WTC11 (cell line): ENCODE measurements around the gene LYG1. TPM values are rescaled to one million over a fixed set of nuclear protein-coding genes. Genes with fewer than 3 reads are reported as not detected.

Source experiments
- ATAC-seq: fragments of 200-7000 bp; cut with Tn5 transposase; 2 replicates; pipeline ENCODE4 v1.10.0; 2021; ENCODE audit warnings: mild to moderate bottlenecking, moderate library complexity
- CTCF ChIA-PET: fragments of 300-600 bp; sonication (Branson Sonifier 250); formaldehyde crosslinking; loops from one replicate; lab custom pipeline; 2021; ENCODE audit warnings: antibody characterized with exemption; lab: Charles Lee
- POLR2A ChIA-PET: fragments of 350-600 bp; sonication (Branson Sonifier 250); formaldehyde crosslinking; loops from one replicate; lab custom pipeline; 2021; ENCODE audit warnings: antibody characterized with exemption; lab: Charles Lee
- DNase-seq: peaks from one replicate; pipeline ENCODE4 v3.0.0; 2021; ENCODE audit warnings: low spot score
- H3K27ac Mint-ChIP-seq: 2 replicates; pipeline ENCODE4 v1.8.0; 2021; ENCODE audit warnings: mixed read lengths
- H3K27me3 Mint-ChIP-seq: 2 replicates; pipeline ENCODE4 v1.8.0; 2021; ENCODE audit warnings: low read depth, mild to moderate bottlenecking, moderate library complexity, mixed read lengths
- H3K36me3 Mint-ChIP-seq: 2 replicates; pipeline ENCODE4 v1.8.0; 2021; ENCODE audit warnings: mixed read lengths
- H3K4me1 Mint-ChIP-seq: 2 replicates; pipeline ENCODE4 v1.8.0; 2022; ENCODE audit warnings: mixed read lengths
- H3K4me3 Mint-ChIP-seq: 2 replicates; pipeline ENCODE4 v1.8.0; 2021; ENCODE audit warnings: mild to moderate bottlenecking, moderate library complexity, mixed read lengths
- H3K9me3 Mint-ChIP-seq: 2 replicates; pipeline ENCODE4 v1.8.0; 2021; ENCODE audit warnings: mixed read lengths
- ATF2 ChIP-seq: sonication (generic); formaldehyde crosslinking; IDR thresholded peaks from 2 replicates; pipeline ENCODE4 v1.8.1; 2022; ENCODE audit warnings: low read depth, missing genetic modification reagents, borderline replicate concordance
- CREB1 ChIP-seq: sonication (generic); formaldehyde crosslinking; IDR thresholded peaks from 2 replicates; pipeline ENCODE4 v1.8.0; 2023; ENCODE audit warnings: mild to moderate bottlenecking, missing genetic modification reagents
- EMX1 ChIP-seq: fragments of 250-450 bp; sonication (Bioruptor Pico); IDR thresholded peaks from 2 replicates; pipeline ENCODE4 v1.8.0; 2021; ENCODE audit warnings: mild to moderate bottlenecking
- FOXK1 ChIP-seq: sonication (generic); formaldehyde crosslinking; IDR thresholded peaks from 2 replicates; pipeline ENCODE4 v1.8.0; 2022; ENCODE audit warnings: mild to moderate bottlenecking, moderate library complexity, missing genetic modification reagents
- GRHL2 ChIP-seq: fragments of 250-450 bp; sonication (Bioruptor Pico); IDR thresholded peaks from 2 replicates; pipeline ENCODE4 v1.8.0; 2022; ENCODE audit warnings: mild to moderate bottlenecking, moderate library complexity; ENCODE audit not compliant: insufficient replicate concordance, severe bottlenecking
- GTF2I ChIP-seq: fragments of 250-450 bp; sonication (Bioruptor Pico); conservative IDR thresholded peaks from 2 replicates; pipeline ENCODE4 v1.4.0; 2021; ENCODE audit warnings: mild to moderate bottlenecking
- IRF2 ChIP-seq: sonication (generic); formaldehyde crosslinking; IDR thresholded peaks from 2 replicates; pipeline ENCODE4 v1.8.0; 2022; ENCODE audit warnings: low read depth, missing genetic modification reagents, borderline replicate concordance
- KAT7 ChIP-seq: sonication (generic); formaldehyde crosslinking; IDR thresholded peaks from 2 replicates; pipeline ENCODE4 v1.8.1; 2023; ENCODE audit warnings: missing genetic modification reagents, mild to moderate bottlenecking, borderline replicate concordance
- MAX ChIP-seq: sonication (generic); formaldehyde crosslinking; IDR thresholded peaks from 2 replicates; pipeline ENCODE4 v1.8.0; 2022; ENCODE audit warnings: mild to moderate bottlenecking, missing genetic modification reagents
- NFE2L1 ChIP-seq: sonication (generic); formaldehyde crosslinking; IDR thresholded peaks from 2 replicates; pipeline ENCODE4 v1.8.1; 2023; ENCODE audit warnings: missing genetic modification reagents
- NFYB ChIP-seq: sonication (generic); formaldehyde crosslinking; conservative IDR thresholded peaks from 2 replicates; pipeline ENCODE4 v1.8.0; 2022; ENCODE audit warnings: low read depth, missing genetic modification reagents
- NR1H2 ChIP-seq: sonication (generic); formaldehyde crosslinking; IDR thresholded peaks from 2 replicates; pipeline ENCODE4 v1.9.0; 2021; ENCODE audit warnings: mild to moderate bottlenecking, moderate library complexity, missing genetic modification reagents
- NR2C2 ChIP-seq: sonication (generic); formaldehyde crosslinking; IDR thresholded peaks from 2 replicates; pipeline ENCODE4 v1.8.0; 2022; ENCODE audit warnings: mild to moderate bottlenecking, missing genetic modification reagents
- RORB ChIP-seq: fragments of 250-450 bp; sonication (Bioruptor Pico); IDR thresholded peaks from 2 replicates; pipeline ENCODE4 v1.9.0; 2021; ENCODE audit warnings: mild to moderate bottlenecking
- SMAD3 ChIP-seq: sonication (generic); formaldehyde crosslinking; IDR thresholded peaks from 2 replicates; pipeline ENCODE4 v1.8.0; 2022; ENCODE audit warnings: missing genetic modification reagents, mild to moderate bottlenecking, borderline replicate concordance
- SP1 ChIP-seq: sonication (generic); formaldehyde crosslinking; conservative IDR thresholded peaks from 2 replicates; pipeline ENCODE4 v1.8.1; 2022; ENCODE audit warnings: missing genetic modification reagents
- TCF7 ChIP-seq: sonication (generic); formaldehyde crosslinking; IDR thresholded peaks from 2 replicates; pipeline ENCODE4 v1.8.0; 2022; ENCODE audit warnings: mild to moderate bottlenecking, low read depth, missing genetic modification reagents, moderate library complexity
- TEAD4 ChIP-seq: sonication (generic); formaldehyde crosslinking; IDR thresholded peaks from 2 replicates; pipeline ENCODE4 v1.8.0; 2022; ENCODE audit warnings: mild to moderate bottlenecking, missing genetic modification reagents
- ZNF121 ChIP-seq: sonication (generic); formaldehyde crosslinking; IDR thresholded peaks from 2 replicates; pipeline ENCODE4 v1.8.0; 2023; ENCODE audit warnings: missing genetic modification reagents
- ZNF396 ChIP-seq: fragments of 250-450 bp; sonication (Bioruptor Pico); IDR thresholded peaks from 2 replicates; pipeline ENCODE4 v1.8.0; 2021; ENCODE audit warnings: mild to moderate bottlenecking, moderate library complexity, borderline replicate concordance
- total RNA-seq: library from RNA; stranded (reverse); gene quantifications from 3 replicates; pipeline ENCODE4 v1.2.3, GENCODE V29; 2021
- TF ChIP-seq, protein P1 (sequence below): sonication (generic); formaldehyde crosslinking; IDR thresholded peaks from 2 replicates; pipeline ENCODE4 v1.8.1; 2022; ENCODE audit warnings: mild to moderate bottlenecking, moderate library complexity, missing genetic modification reagents
- TF ChIP-seq, protein P2 (sequence below): fragments of 250-450 bp; sonication (Bioruptor Pico); IDR thresholded peaks from 2 replicates; pipeline ENCODE4 v1.9.0; 2021; ENCODE audit warnings: mild to moderate bottlenecking
- TF ChIP-seq, protein P3 (sequence below): sonication (generic); formaldehyde crosslinking; IDR thresholded peaks from 2 replicates; pipeline ENCODE4 v1.8.0; 2023; ENCODE audit warnings: mild to moderate bottlenecking, missing genetic modification reagents
- TF ChIP-seq, protein P4 (sequence below): sonication (generic); formaldehyde crosslinking; IDR thresholded peaks from 2 replicates; pipeline ENCODE4 v1.8.0; 2022; ENCODE audit warnings: mild to moderate bottlenecking, missing genetic modification reagents

Gene LYG1
- total RNA-seq, 1 experiment from 2014 or later = 0.35 TPM

DNA sequence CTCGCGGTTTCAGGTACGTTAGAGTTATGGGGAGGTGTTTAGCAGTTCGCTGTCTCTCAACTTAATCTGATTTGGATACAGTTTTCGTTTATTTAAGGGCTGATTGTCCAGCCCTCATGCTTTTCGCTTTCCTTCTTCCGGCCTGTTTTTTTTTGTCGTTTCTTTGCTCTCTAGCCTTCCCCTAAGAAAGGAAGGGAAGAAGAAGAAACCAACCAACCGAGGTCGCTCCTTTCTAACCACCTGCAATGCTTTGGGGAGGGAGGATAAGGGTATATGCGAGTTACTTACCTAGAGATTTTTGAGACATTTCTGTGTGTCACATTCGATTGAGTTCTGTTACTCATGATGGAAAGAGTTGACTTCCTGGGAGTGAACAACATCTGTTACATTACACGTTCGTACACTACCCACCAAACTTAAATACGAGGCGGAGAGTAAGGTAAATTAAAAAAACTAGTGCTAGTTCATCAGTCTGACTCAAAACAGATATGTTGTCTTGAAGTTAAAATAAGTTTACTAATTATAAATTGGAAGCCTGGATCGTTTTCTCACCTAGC is 37.1 kb upstream of the LYG1 start:
- Mint-ChIP-seq H3K27ac (no peak overlapping the region), H3K36me3 (peaks cover 2% of the 10 kb centered on the region), H3K4me1 (peaks cover 16% of the 10 kb centered on the region), H3K27me3 (no peaks in the 10 kb centered on the region), H3K9me3 (no peaks in the 10 kb centered on the region), H3K4me3 (no peak overlapping the region)
- ChIA-PET CTCF (interaction anchor here (1.0 to 2.4 kb wide), 5 partner anchors 18 to 152 kb away, joined by 3 to 9 read pairs (median 4); partner anchors contain the start of gene REV1), POLR2A (interaction anchor here (0.6 to 1.4 kb wide), 2 partner anchors 110 to 183 kb away, joined by 3 to 4 read pairs; partner anchors contain the start of genes LIPT1 and TSGA10)
- DNase-seq = no peak
- TF ChIP-seq NR1H2 (CRISPR knock-in tag) (no peak), ATF2 (CRISPR knock-in tag) (no peak), CREB1 (no peak), TCF7 (CRISPR knock-in tag) (no peak), SMAD3 (CRISPR knock-in tag) (no peak), NR2C2 (CRISPR knock-in tag) (no peak)
- TF ChIP-seq, protein P1, sequence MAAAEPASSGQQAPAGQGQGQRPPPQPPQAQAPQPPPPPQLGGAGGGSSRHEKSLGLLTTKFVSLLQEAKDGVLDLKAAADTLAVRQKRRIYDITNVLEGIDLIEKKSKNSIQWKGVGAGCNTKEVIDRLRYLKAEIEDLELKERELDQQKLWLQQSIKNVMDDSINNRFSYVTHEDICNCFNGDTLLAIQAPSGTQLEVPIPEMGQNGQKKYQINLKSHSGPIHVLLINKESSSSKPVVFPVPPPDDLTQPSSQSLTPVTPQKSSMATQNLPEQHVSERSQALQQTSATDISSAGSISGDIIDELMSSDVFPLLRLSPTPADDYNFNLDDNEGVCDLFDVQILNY (CRISPR knock-in tag) = no peak
- no peak for ATAC-seq

DNA sequence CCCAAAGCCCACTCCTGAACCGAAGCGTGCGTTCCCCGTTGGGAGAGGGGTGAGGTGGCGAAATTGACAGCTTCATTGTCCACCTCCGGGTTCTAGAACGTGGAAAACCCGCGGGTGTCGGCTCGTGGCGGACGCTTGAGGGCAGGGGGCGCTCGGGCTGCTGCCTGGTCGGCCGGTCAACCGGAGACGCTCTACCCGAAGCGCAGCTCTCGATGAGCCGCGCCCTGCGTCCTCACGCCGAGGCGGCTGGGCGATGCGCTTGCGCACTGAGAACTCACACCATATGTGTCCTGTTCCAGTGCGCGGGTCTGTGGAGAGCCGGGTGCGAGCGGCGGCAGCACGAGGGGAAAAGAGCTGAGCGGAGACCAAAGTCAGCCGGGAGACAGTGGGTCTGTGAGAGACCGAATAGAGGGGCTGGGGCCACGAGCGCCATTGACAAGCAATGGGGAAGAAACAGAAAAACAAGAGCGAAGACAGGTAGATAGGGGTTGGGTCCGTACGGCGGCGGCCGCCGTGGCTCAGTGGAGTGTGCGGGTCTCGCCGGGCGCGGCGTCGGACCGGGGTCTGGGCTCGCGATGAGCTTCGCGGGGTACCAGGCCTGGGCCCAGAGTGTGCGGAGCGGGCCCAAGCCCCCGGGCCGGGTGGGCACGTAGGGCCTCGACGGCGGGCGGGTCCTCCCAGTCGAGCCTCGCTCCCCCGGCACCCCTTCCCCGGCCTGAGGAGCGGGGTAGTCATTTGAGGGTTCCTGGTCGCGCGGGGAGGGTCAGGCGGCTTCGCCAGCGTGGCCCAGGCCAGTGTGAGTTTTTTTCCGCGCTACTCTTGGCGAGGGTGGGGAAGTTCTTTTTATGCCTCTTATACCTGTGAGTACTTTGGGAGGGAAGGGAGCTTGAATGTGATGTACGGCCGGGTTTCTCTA is 36.4 kb upstream of the LYG1 start, which contains the start of gene EIF5B:
TSS of gene EIF5B (plus strand) at position 277 of the 916 bp plus-strand sequence. CDS start at position 443, 166 bp downstream.
- no peaks in the 10 kb centered on the region for H3K9me3 Mint-ChIP-seq
- H3K27me3 Mint-ChIP-seq = no peaks in the 10 kb centered on the region
- peak; percentile 81 for ATAC-seq
- H3K4me1 Mint-ChIP-seq = peaks cover 16% of the 10 kb centered on the region
- DNase-seq = peak; percentile 95
- no peak within 1 kb of the TSS for H3K27ac Mint-ChIP-seq
- H3K4me3 Mint-ChIP-seq = no peak within 1 kb of the TSS
- H3K36me3 Mint-ChIP-seq = peaks cover 9% of the 10 kb centered on the region
- ChIA-PET POLR2A (interaction anchor here (0.6 to 2.6 kb wide), 8 partner anchors 27 to 197 kb away, joined by 3 to 7 read pairs (median 4); partner anchors contain the start of genes LIPT1 and TSGA10), CTCF (interaction anchor here (0.7 to 2.4 kb wide), 12 partner anchors 9 to 923 kb away, joined by 3 to 9 read pairs (median 4); partner anchors contain the start of gene REV1)
- TF ChIP-seq GRHL2 (CRISPR knock-in tag) (no peak), SMAD3 (CRISPR knock-in tag) (no peak), MAX (CRISPR knock-in tag) (peak; percentile 90), GTF2I (no peak), TEAD4 (CRISPR knock-in tag) (no peak), KAT7 (CRISPR knock-in tag) (0 out of 2 replicates have a peak, but pooled peaks have one; percentile 55), NFE2L1 (no peak), TCF7 (CRISPR knock-in tag) (no peak), EMX1 (no peak), NFYB (no peak), FOXK1 (CRISPR knock-in tag) (peak; percentile 90), SP1 (peak; percentile 45; the same call in 1 of the 2 replicates), IRF2 (no peak), ZNF396 (CRISPR knock-in tag) (no peak), ZNF121 (CRISPR knock-in tag) (no peak), RORB (CRISPR knock-in tag) (no peak)
- TF ChIP-seq, protein P2, sequence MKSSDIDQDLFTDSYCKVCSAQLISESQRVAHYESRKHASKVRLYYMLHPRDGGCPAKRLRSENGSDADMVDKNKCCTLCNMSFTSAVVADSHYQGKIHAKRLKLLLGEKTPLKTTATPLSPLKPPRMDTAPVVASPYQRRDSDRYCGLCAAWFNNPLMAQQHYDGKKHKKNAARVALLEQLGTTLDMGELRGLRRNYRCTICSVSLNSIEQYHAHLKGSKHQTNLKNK (CRISPR knock-in tag) = no peak
- TF ChIP-seq, protein P3, sequence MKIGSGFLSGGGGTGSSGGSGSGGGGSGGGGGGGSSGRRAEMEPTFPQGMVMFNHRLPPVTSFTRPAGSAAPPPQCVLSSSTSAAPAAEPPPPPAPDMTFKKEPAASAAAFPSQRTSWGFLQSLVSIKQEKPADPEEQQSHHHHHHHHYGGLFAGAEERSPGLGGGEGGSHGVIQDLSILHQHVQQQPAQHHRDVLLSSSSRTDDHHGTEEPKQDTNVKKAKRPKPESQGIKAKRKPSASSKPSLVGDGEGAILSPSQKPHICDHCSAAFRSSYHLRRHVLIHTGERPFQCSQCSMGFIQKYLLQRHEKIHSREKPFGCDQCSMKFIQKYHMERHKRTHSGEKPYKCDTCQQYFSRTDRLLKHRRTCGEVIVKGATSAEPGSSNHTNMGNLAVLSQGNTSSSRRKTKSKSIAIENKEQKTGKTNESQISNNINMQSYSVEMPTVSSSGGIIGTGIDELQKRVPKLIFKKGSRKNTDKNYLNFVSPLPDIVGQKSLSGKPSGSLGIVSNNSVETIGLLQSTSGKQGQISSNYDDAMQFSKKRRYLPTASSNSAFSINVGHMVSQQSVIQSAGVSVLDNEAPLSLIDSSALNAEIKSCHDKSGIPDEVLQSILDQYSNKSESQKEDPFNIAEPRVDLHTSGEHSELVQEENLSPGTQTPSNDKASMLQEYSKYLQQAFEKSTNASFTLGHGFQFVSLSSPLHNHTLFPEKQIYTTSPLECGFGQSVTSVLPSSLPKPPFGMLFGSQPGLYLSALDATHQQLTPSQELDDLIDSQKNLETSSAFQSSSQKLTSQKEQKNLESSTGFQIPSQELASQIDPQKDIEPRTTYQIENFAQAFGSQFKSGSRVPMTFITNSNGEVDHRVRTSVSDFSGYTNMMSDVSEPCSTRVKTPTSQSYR (CRISPR knock-in tag) = no peak
- TF ChIP-seq, protein P4, sequence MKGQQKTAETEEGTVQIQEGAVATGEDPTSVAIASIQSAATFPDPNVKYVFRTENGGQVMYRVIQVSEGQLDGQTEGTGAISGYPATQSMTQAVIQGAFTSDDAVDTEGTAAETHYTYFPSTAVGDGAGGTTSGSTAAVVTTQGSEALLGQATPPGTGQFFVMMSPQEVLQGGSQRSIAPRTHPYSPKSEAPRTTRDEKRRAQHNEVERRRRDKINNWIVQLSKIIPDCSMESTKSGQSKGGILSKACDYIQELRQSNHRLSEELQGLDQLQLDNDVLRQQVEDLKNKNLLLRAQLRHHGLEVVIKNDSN (CRISPR knock-in tag) = no peak; the same call in 1 of the 2 replicates
